K562 (cell line): Measurements from ENCODE around the gene SLC6A9. TPM values are rescaled to one million over a fixed set of nuclear protein-coding genes. Genes with fewer than 3 reads are reported as not detected.

Experiments
- CBFA2T3 ChIP-seq: fragments of 450-650 bp; IDR thresholded peaks from 2 replicates; pipeline ENCODE4 v1.6.1; 2017
- CHD1 ChIP-seq: fragments of 200-600 bp; sonication (generic); IDR thresholded peaks from one replicate; pipeline ENCODE4 v1.6.1; 2012; ENCODE audit warnings: mild to moderate bottlenecking, moderate library complexity, low read length, inconsistent platforms
- DDX20 ChIP-seq: fragments of 450-650 bp; IDR thresholded peaks from 2 replicates; pipeline ENCODE4 v1.6.1; 2016; ENCODE audit warnings: missing genetic modification characterization, low read depth, mild to moderate bottlenecking, missing compliant biosample characterization, moderate library complexity
- EWSR1 ChIP-seq: fragments of 450-650 bp; IDR thresholded peaks from 2 replicates; pipeline ENCODE4 v1.6.1; 2018; ENCODE audit warnings: borderline replicate concordance, mild to moderate bottlenecking, low read depth, moderate library complexity; ENCODE audit not compliant: partially characterized antibody
- FOS ChIP-seq: IDR thresholded peaks from 3 replicates; pipeline ENCODE4 v1.6.1; 2011; ENCODE audit not compliant: insufficient read length; ENCODE audit errors: extremely low read depth
- HDAC8 ChIP-seq: fragments of 450-650 bp; IDR thresholded peaks from 2 replicates; pipeline ENCODE4 v1.6.1; 2016; ENCODE audit warnings: mild to moderate bottlenecking, missing genetic modification characterization, moderate library complexity, missing compliant biosample characterization
- NEUROD1 ChIP-seq: fragments of 150-350 bp; IDR thresholded peaks from 2 replicates; pipeline ENCODE4 v1.6.1; 2014; ENCODE audit warnings: borderline replicate concordance, low read length, low read depth; ENCODE audit not compliant: partially characterized antibody
- NRF1 ChIP-seq, 2 experiments: fragments of 450-650 bp; IDR thresholded peaks in 1 of 2; conservative IDR thresholded peaks in 1 of 2; 2 replicates each; pipeline ENCODE4 v1.6.1; 2014; ENCODE audit warnings: mild to moderate bottlenecking in 2 of 2
- RFX1 ChIP-seq: fragments of 450-650 bp; IDR thresholded peaks from 2 replicates; pipeline ENCODE4 v1.6.1; 2016; ENCODE audit warnings: mild to moderate bottlenecking, moderate library complexity
- RUNX1 ChIP-seq: sonication (generic); IDR thresholded peaks from 2 replicates; pipeline ENCODE4 v1.6.1; 2016; ENCODE audit warnings: antibody characterized with exemption, low read depth
- SP1 ChIP-seq: sonication (generic); formaldehyde crosslinking; IDR thresholded peaks from 2 replicates; pipeline ENCODE4 v1.8.1; 2022; ENCODE audit warnings: mild to moderate bottlenecking, missing genetic modification reagents
- TCFL5 ChIP-seq: fragments of 250-450 bp; sonication (Bioruptor Pico); conservative IDR thresholded peaks from 2 replicates; pipeline ENCODE4 v1.6.1; 2021; ENCODE audit warnings: mild to moderate bottlenecking, moderate library complexity, matching md5 sums
- TSC22D4 ChIP-seq: fragments of 450-650 bp; IDR thresholded peaks from 2 replicates; pipeline ENCODE4 v1.6.1; 2016; ENCODE audit warnings: missing genetic modification characterization, missing biosample characterization, control low read depth
- ZKSCAN3 ChIP-seq: fragments of 250-450 bp; sonication (Bioruptor Pico); IDR thresholded peaks from 2 replicates; pipeline ENCODE4 v1.4.0; 2020
- ZNF408 ChIP-seq: fragments of 250-450 bp; sonication (Bioruptor Pico); IDR thresholded peaks from 2 replicates; pipeline ENCODE4 v1.4.0; 2020; ENCODE audit warnings: low read depth, mild to moderate bottlenecking, moderate library complexity
- ZNF696 ChIP-seq: fragments of 250-450 bp; sonication (Bioruptor Pico); conservative IDR thresholded peaks from 2 replicates; pipeline ENCODE4 v1.4.0; 2020; ENCODE audit warnings: mild to moderate bottlenecking, moderate library complexity
- ZNF75A ChIP-seq: fragments of 450-650 bp; formaldehyde crosslinking; IDR thresholded peaks from 2 replicates; pipeline ENCODE4 v1.4.0; 2020; ENCODE audit warnings: mild to moderate bottlenecking
- polyA plus RNA-seq, 8 experiments: library from polyadenylated mRNA; depleted of rRNA in 4 of 8; stranded (reverse) in 5 of 8; unstranded in 3 of 8; fragments of >200 nt; fragmentation: Nextera tagmentation in 2 of 8; fragmentation: Illumina TruSeq in 1 of 8; extraction: Ambion mirVana in 2 of 8; extraction: Trizol in 1 of 8; gene quantifications; 2 replicates each; pipeline versions ENCODE4 v1.2.1 to v1.2.3, GENCODE V29; 2011 to 2014; ENCODE audit warnings: inconsistent platforms in 1 of 8, missing spikeins in 1 of 8
- total RNA-seq, 7 experiments: library from RNA; depleted of rRNA in 6 of 7; stranded (reverse); fragments of >200 nt in 6 of 7; fragmentation: Illumina TruSeq in 2 of 7; extraction: Trizol in 2 of 7; gene quantifications; 2 replicates each; pipeline versions ENCODE4 v1.2.1 to v1.2.3, GENCODE V29; 2011 to 2021; ENCODE audit warnings: low replicate concordance in 1 of 7
- TF ChIP-seq, protein P1 (sequence below), 2 experiments: fragments of 450-650 bp; IDR thresholded peaks; 2 replicates each; pipeline ENCODE4 v1.6.1; 2018; ENCODE audit warnings: mild to moderate bottlenecking in 2 of 2, low read depth in 1 of 2; ENCODE audit not compliant: partially characterized antibody in 2 of 2
- TF ChIP-seq, protein P2 (sequence below): fragments of 450-650 bp; IDR thresholded peaks from 2 replicates; pipeline ENCODE4 v1.6.1; 2018; ENCODE audit not compliant: partially characterized antibody
- TF ChIP-seq, protein P3 (sequence below): fragments of 450-650 bp; formaldehyde crosslinking; IDR thresholded peaks from 2 replicates; pipeline ENCODE4 v1.4.0; 2020; ENCODE audit warnings: mild to moderate bottlenecking, moderate library complexity

Gene SLC6A9
- total and polyA plus RNA-seq, 9 of the 15 experiments (the other 6 are each of a cell fraction or from before 2014, with no cell fraction given) = 0.17 to 18.7 (median 2.9) TPM

DNA sequence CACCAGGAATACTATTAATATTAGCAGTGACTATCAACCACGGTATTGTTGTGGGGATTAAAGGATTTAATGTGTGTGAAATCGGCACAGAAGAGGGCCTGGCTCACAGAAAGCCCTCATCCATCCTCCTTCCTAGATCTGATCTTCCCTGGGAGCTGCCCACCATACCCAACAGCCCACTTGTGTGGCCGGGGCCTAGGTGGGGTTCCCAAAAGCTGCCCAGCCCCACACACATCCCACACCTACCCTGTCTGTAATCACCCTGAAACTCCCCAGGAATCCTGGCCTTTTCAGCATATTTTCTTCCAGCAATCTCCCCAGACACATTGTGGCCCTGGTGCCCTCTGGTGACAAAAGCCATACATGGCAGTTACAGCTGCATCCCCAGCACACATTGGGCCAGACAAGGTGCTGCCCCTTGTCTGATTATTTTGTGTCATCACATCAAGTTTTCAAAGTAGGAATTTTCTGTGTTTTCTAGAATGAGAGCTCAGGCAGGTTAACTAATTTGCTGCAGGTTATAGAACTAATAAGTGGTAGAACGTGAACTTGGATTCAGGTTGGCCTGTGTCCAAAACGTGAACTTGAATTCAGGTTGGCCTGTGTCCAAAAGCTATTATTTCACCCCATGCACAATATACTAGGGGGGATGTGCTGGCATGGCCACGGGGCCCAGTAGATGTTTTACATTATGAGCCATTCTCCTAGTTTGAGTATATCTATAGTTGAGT, 5.3 kb upstream of the SLC6A9 start (continued):
- TF ChIP-seq RUNX1 (no peak), HDAC8 (no peak), SP1 (CRISPR knock-in tag) (no peak), ZNF408 (CRISPR knock-in tag) (no peak), NRF1 (conservative IDR thresholded peaks at IDR 0.05 in 1 of 2, IDR thresholded peaks at IDR 0.05 in 1 of 2) (no peak), ZNF75A (CRISPR knock-in tag) (no peak), EWSR1 (no peak), FOS (no peak), DDX20 (tag) (no peak), ZKSCAN3 (CRISPR knock-in tag) (no peak), TCFL5 (CRISPR knock-in tag) (no peak), NEUROD1 (no peak), RFX1 (no peak), TSC22D4 (tag) (no peak), CBFA2T3 (peak; percentile 68), ZNF696 (CRISPR knock-in tag) (no peak), CHD1 (no peak)
- TF ChIP-seq, protein P1, sequence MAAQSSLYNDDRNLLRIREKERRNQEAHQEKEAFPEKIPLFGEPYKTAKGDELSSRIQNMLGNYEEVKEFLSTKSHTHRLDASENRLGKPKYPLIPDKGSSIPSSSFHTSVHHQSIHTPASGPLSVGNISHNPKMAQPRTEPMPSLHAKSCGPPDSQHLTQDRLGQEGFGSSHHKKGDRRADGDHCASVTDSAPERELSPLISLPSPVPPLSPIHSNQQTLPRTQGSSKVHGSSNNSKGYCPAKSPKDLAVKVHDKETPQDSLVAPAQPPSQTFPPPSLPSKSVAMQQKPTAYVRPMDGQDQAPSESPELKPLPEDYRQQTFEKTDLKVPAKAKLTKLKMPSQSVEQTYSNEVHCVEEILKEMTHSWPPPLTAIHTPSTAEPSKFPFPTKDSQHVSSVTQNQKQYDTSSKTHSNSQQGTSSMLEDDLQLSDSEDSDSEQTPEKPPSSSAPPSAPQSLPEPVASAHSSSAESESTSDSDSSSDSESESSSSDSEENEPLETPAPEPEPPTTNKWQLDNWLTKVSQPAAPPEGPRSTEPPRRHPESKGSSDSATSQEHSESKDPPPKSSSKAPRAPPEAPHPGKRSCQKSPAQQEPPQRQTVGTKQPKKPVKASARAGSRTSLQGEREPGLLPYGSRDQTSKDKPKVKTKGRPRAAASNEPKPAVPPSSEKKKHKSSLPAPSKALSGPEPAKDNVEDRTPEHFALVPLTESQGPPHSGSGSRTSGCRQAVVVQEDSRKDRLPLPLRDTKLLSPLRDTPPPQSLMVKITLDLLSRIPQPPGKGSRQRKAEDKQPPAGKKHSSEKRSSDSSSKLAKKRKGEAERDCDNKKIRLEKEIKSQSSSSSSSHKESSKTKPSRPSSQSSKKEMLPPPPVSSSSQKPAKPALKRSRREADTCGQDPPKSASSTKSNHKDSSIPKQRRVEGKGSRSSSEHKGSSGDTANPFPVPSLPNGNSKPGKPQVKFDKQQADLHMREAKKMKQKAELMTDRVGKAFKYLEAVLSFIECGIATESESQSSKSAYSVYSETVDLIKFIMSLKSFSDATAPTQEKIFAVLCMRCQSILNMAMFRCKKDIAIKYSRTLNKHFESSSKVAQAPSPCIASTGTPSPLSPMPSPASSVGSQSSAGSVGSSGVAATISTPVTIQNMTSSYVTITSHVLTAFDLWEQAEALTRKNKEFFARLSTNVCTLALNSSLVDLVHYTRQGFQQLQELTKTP (IDR thresholded peaks at IDR 0.05; ENCODE audit: low read depth in 1 of 2, partially characterized antibody in 2 of 2) = no peak
- TF ChIP-seq, protein P2, sequence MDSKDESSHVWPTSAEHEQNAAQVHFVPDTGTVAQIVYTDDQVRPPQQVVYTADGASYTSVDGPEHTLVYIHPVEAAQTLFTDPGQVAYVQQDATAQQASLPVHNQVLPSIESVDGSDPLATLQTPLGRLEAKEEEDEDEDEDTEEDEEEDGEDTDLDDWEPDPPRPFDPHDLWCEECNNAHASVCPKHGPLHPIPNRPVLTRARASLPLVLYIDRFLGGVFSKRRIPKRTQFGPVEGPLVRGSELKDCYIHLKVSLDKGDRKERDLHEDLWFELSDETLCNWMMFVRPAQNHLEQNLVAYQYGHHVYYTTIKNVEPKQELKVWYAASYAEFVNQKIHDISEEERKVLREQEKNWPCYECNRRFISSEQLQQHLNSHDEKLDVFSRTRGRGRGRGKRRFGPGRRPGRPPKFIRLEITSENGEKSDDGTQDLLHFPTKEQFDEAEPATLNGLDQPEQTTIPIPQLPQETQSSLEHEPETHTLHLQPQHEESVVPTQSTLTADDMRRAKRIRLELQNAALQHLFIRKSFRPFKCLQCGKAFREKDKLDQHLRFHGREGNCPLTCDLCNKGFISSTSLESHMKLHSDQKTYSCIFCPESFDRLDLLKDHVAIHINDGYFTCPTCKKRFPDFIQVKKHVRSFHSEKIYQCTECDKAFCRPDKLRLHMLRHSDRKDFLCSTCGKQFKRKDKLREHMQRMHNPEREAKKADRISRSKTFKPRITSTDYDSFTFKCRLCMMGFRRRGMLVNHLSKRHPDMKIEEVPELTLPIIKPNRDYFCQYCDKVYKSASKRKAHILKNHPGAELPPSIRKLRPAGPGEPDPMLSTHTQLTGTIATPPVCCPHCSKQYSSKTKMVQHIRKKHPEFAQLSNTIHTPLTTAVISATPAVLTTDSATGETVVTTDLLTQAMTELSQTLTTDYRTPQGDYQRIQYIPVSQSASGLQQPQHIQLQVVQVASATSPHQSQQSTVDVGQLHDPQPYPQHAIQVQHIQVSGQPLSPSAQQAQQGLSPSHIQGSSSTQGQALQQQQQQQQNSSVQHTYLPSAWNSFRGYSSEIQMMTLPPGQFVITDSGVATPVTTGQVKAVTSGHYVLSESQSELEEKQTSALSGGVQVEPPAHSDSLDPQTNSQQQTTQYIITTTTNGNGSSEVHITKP = no peak
- TF ChIP-seq, protein P3, sequence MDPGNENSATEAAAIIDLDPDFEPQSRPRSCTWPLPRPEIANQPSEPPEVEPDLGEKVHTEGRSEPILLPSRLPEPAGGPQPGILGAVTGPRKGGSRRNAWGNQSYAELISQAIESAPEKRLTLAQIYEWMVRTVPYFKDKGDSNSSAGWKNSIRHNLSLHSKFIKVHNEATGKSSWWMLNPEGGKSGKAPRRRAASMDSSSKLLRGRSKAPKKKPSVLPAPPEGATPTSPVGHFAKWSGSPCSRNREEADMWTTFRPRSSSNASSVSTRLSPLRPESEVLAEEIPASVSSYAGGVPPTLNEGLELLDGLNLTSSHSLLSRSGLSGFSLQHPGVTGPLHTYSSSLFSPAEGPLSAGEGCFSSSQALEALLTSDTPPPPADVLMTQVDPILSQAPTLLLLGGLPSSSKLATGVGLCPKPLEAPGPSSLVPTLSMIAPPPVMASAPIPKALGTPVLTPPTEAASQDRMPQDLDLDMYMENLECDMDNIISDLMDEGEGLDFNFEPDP (CRISPR knock-in tag) = no peak
